Measurements from ENCODE around the gene S100A11.

- TF ChIP-seq, protein P1, sequence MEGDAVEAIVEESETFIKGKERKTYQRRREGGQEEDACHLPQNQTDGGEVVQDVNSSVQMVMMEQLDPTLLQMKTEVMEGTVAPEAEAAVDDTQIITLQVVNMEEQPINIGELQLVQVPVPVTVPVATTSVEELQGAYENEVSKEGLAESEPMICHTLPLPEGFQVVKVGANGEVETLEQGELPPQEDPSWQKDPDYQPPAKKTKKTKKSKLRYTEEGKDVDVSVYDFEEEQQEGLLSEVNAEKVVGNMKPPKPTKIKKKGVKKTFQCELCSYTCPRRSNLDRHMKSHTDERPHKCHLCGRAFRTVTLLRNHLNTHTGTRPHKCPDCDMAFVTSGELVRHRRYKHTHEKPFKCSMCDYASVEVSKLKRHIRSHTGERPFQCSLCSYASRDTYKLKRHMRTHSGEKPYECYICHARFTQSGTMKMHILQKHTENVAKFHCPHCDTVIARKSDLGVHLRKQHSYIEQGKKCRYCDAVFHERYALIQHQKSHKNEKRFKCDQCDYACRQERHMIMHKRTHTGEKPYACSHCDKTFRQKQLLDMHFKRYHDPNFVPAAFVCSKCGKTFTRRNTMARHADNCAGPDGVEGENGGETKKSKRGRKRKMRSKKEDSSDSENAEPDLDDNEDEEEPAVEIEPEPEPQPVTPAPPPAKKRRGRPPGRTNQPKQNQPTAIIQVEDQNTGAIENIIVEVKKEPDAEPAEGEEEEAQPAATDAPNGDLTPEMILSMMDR (IDR thresholded peaks at IDR 0.05): no peak
- no peak for TF ChIP-seq POLR2A (IDR thresholded peaks at IDR 0.05)
Measured at GRCh38 chr1:151997284-151997570, 39.6 kb downstream of the S100A11 start.
